ELF-1 (cell line): ENCODE measurements around the gene DOP1B.
"Not testable (repeated sequence)": the region's sequence is repeated elsewhere in the genome, so short reads cannot be mapped to it uniquely, and the experiment has no call there.

Source experiments
- DNase-seq: peaks from one replicate; pipeline ENCODE4 v3.0.0-alpha.2; 2016; ENCODE audit warnings: low read depth, low spot score

Gene DOP1B

DNA sequence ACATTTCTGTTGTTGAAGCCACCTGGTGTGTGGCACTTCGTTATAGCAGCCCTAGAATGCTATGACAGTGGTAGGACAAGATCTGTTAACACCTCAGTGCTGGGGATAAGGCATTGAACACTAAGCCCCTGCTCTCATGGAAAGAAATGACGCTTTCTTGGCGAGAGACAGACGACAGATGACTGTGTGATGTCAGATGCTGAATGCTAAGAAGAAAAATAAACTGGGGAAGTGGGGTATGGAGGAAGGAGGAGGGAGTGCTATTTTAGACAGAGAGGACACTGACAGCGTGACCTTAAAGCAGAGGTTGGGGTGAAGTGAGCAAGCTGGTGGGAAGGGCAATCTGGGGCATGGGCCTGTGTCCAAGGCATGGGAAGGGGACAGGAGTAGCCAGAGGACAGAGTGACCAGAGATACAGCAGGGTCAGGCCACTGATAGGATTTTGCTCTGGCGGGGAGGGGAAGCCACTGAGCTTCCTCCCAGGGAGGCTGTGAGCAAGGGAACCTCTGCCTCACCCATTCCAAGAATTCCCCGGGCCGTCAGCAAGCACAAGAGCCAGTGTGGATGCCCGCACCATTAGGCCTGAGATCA is 15.2 kb downstream of the DOP1B start:
- DNase-seq, result no peak

DNA sequence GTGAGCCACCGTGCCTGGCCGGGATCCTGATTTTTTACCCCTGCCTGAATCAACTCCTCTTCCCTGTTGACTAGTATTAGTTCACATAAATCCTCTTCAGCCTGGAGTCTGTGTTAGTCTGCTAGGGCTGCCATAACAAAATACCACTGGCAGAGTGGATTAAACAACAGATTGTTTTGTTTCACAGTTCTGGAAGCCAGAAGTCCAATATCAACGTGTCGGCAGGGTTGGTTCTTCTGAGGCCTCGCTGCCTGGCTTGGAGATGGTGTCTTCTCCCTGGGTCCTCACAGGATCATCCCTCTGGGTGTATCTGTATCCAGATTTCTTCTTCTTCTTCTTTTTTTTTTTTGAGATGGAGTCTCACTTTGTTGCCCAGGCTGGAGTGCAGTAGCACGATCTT is 18.2 kb downstream of the DOP1B start:
- no peak for DNase-seq

DNA sequence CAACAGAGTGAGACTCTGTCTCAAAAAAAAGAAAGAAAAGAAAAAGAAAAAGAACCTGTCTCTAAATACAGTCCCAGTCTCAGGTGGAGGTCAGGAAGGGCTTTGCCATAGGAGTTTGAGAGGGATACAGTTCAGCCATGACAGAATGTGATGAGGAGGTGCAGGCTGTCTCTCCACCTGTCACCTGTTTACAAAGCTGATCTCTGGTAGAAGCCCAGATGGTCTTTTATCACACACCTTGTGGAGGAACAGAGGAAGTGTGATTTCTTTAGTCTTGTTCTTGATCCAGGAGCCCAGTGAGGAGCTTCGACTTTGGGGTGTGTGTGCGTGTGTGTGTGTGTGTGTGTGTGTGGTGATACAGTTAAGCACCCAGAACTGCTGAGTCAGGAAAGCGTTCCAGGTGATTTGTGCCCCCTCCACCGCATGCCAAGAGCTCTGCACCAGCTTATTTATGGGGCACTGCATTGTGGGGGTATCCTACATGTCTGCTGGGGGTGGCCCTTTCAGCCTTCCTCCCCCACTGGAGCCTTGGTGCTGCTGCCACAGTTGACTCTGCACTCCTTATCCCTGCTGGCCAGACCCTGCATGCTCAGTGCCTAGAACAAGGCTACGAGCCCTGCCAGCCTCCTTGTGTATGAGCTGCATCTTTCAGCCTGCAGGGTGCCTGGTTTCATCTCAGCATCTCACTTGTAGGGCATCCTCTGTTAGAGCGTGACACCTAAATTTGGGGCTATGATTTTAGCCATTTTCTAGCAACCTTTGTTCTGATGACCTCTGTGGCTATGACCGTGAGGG is 19.3 kb downstream of the DOP1B start:
- no peak for DNase-seq

DNA sequence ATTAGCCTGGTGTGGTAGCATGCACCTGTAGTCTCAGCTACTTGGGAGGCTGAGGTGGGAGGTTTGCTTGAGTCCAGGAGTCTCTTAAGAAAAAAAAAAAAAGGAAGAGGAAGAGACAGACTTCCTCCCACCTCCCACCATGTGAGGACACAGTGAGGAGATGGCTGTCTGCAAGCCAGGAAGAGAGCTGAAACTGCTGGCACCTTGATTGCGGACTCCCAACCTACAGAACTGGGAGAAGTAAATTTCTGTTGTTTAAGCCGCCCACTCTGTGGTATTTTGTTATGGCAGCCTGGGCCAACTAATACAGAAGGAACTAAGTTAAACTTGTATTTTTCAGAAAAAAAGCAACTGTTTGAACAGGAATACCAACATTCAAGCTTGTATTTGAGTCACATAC is 21.7 kb downstream of the DOP1B start:
- DNase-seq, result no peak

DNA sequence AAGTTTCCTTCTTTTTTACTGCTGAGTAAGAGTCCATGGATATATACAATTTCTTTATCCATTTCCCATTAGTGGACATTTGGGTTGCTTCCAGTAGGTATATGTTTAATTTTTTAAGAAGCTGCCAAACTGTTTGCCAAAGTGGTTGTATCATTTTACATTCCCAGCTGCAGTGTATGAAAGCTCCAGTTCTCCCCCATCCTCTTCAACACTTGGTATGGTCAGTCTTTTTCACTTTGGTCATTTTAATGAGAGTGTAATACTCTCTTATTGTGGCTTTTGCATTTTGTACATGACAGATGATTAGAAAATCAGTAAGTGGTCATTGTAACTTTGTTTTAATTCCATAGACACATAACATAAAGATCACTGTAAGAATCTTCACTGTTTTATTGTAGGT is 22.5 kb downstream of the DOP1B start:
- DNase-seq, result no peak

DNA sequence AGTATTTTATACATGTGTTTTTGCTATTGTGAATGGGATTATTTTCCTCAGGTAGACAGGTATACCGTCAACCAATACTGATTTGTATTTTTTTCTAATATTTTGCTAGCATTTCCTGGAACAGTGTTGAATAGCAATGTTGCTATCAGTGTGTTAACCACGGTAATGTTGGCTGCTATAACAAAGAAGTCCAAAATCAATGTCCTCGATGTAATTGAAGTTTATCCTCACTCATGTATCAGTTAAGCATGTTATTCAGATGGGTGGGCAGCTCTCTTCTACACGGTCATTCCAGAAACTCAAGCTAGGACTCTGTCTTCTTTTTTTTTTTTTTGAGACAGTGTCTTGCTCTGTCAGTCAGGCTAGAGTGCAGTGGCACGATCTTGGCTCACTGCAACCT is 24.3 kb downstream of the DOP1B start:
- DNase-seq, result no peak

DNA sequence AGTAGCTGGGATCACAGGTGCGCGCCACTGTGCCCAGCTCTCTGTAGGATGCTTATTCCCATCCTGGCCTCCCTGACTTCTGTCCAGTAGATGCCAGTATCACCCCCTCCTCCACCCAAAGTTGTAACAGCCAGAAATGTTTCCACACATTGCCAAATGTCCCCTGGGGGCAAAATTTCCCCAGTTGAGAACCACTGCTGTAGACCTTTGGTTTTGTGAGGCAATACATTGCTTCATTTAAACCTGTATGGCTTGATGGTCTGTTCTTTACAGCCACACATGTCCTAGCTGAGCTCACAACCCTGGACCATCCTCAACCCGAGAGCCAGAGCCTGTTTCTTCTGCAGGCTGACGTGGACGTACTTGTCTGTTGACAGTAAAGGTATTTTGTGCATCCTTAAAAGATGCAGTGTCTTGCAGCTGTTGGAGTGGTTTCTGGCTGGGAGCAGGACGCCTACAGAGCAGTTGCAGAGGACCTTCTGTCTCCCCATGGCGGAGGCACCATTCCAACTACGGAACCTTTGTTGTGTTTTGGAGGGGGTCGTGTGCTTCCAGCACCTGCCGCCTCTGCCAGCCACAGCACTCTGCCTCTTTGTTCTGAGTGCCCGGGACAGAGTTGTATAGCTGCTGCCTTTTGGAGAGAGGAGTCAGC is 26.6 kb downstream of the DOP1B start:
- DNase-seq, result no peak

DNA sequence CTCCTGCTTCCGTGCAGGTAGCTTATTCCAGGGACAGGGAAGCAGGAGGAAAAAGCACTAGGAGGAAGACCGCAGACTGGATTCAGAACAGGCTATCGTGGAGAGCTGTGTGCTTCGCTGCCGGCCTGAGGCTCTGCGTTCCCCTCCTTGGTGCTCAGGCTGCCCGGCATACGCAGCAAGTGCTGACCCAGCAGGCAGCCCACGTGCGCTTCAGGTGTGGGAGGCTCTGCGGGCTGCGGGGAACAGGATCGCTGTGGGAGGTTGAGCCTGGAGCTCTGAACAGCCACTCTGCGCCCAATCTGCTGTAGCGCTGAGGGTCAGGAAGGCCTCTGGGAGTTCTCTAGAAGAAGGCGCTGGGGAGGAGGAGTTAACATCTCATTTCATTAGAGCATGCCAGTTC is 27.9 kb downstream of the DOP1B start:
- no peak for DNase-seq

DNA sequence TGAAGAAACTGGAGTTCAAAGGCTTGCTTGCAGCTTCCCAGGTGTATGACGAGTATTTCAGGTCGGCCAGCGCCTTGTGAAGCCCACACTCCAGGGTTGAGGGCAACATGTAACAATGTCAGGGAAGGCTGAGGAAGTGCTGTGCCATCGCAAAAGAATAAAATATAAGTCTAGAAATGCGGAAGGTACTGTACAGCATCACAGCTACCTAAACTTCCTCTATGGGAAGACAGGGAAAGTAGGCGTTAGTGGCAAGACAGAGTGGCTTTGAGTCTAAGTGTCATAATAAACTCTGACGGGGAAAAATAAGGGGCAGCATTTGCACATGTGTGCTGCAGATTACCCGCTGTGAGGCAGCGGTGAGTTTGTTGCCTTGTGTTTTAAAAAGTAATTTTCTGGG is 28.9 kb downstream of the DOP1B start:
- DNase-seq, result no peak

DNA sequence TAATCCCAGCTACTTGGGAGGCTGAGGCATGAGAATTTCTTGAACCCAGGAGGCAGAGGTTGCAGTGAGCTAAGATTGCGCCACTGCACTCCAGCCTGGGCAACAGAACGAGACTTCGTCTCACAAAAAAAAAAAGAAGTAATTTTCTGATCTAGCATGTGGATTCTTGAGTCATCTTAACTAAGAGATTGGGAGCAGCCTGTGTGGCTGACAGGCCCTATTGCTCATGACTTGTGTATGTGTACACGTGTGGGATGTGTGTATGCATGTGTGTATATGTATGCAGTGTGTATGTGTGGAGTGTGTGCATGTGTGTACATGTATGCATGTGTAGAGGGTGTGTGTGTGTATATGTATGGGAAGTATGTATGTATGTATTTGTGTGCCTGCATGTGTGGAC is 29.5 kb downstream of the DOP1B start:
- no peak for DNase-seq

DNA sequence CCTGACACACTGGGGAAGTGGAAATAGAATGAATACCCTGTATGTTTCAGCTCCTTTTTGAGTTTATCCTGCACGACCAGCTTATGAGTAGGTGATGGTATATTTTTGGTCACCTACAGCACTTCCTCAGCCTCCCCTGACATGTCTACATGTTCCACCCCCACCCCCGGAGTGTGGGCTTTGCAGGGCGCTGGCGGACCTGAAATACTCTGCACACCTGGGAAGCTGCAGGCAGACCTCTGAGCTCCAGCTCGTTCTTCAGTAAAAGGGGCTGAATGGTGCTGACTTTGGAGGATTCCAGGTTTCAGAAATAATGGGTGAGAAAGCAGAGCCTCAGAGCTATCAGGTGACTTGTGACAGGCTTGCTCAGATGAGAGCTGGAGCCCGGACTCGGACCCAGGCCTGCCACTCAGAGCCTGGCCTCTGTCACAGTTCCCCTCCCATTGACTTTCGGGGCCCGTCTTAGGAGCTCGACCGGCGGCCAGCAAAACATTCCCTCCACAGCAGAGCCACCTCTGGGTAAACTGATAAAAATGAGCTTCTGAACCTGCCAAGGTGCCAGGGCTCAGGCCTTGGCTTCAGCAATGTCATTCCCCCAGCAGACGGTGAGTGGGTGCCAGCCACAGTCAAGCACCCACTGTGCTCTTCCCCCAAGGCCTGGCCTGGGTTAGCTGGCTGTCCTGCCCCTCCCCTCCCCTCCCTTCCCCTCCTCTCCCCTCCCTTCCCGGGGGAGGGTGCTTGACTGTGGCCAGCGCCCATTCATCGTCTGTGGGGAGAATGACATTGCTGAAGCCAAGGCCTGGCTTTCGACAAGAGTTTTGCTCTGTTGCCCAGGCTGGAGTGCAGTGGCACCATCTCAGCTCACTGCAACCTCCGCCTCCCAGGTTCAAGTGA is 30.1 kb downstream of the DOP1B start:
- DNase-seq, result no peak

DNA sequence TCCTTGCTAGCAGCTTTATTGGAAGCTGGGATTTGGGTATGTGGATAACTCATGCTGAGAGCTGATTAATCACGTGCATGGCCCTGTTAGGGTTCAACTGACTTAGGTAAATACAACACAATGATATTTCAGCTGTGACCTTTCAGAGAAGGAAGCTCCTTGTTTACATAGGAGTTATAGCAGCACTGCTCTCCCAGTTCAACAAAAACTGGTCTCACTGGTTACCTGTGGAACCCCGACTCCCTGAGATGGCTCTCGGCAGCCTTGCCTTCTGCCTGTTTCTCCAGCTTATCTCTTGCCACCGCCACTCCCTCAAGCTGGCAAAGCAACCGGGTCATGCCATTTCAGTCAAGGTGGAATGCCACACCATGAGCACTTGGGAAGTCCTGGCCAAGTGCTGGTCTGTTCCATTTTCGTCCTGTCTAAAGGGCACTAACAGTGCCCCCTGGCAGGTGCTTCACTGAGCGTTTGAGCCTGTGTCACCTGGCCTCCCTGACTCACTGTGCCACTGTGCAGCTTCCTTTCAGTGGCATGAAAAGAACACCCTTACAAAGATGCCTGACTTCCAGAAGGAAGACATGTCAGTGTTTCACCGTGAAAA is 31.6 kb downstream of the DOP1B start:
- no peak for DNase-seq

DNA sequence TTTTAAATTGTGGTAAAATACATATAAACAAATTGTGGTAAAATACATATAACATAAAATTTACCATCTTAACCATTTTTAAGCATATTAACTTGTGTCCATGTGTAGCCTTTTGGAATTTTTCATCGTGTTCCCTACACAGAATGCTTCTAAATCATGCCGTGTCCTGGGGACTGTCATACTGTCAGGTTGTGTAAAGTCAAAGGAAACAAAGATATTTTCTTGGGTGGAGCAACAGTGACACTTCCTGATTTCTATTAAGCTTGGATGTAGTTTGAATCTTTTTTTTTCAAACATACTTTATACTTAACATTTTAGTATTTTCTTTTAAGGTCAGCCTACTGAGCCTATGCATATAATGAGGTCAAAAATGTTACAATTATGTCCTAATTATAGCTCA is 32.3 kb downstream of the DOP1B start:
- DNase-seq, result no peak

DNA sequence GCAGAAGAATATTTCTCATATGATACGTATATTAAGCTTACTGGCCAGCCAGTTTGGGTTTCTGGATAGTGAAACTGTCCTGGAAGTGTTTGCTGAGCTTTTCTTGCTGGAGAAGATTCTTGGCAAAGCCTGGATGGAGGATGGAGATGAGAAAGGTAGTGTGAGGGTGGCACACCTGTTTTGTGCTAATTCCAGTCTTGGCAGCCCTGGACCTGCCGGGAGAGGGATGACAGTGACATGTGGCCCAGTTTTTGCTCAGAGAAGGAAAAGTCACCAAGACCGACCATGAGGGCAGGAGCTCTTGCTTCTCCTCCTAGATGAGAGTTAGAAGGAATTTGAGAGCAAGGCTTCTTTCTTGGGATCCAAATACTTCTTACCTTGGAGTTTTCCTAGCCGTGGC is 34.1 kb downstream of the DOP1B start:
- no peak for DNase-seq

DNA sequence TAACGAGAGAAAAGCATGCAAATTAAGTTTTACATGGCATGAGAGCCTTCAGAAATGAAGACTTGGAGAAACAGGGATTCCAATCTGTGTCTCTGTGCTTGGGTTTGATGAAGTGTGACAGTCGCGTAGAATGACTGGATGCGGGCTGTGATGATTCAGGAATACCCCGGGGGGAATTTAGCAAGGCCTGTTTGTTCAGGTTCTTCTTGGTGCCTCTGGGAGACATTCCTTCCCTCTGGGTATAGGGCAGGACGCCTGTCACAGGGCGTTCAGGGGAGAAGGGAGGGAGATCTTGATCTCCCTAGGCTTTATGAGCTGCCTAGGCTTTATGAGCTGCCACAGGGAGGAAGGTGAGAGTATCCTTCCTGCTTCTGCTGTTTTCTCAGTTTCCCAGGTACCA is 36.6 kb downstream of the DOP1B start:
- DNase-seq, result peak; percentile 87

DNA sequence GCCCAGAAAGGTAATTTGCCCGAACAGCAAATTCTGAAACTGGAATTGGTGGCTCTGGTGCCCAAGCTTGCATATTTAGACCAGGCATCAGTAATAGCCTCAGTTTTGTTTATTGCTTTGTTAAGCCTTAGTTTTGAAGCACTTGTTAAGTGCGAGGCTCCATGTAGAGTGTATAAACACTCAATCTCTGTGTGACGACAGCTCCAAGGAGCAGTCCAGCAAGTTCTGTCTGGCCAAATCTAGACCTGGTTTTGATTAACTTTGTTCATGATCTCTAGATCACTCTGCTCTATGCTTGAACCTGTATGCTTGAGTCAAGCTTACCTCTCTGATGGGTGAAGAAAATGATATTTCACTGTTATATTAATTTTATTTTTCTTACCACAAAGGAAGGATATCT is 37.4 kb downstream of the DOP1B start:
- no peak for DNase-seq

DNA sequence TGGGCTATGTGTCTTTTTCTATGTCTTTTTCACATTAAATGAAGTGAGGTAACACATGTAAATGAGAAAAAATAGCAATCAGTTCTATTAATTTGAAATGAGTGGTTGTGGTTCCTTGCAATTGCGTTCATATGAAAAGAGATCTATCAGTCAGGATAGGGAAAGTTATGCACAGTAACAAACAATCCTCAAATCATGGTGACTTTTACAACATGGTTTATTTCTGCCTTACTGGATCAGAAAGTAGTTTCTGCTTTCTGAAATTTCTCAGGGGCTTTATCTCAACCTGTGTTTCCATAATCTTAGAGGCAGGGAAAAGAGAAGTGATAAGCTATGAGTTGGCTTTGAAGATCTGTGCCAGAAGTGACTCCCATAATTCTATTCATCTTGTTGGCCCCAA is 39.0 kb downstream of the DOP1B start:
- no peak for DNase-seq

DNA sequence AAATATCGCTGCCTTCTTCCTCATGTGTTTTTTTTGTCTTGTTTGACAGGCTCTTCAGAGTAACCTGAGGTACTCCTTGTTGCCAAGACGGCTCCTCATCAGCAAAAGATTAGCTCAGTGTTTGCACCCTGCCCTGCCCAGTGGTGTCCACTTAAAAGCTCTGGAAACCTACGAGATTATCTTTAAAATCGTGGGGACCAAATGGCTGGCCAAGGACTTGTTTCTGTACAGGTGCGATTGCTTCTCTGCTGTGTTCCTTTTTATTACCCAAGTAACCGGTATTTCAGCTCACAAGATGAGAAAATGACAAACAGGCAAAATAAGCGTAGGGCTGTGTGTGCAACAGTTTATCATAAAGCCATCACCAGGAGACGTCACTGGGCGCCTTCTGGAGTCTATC is 42.4 kb downstream of the DOP1B start:
- no peak for DNase-seq

DNA sequence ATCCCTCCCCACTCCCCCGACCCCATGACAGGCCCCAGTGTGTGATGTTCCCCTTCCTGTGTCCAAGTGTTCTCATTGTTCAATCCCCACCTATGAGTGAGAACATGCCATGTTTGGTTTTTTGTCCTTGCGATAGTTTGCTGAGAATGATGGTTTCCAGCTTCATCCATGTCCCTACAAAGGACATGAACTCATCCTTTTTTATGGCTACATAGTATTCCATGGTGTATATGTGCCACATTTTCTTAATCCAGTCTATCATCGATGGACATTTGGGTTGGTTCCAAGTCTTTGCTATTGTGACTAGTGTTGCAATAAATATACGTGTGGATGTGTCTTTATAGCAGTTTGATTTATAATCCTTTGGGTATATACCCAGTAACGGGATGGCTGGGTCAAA is 43.0 kb downstream of the DOP1B start:
- DNase-seq, result not testable (repeated sequence)

DNA sequence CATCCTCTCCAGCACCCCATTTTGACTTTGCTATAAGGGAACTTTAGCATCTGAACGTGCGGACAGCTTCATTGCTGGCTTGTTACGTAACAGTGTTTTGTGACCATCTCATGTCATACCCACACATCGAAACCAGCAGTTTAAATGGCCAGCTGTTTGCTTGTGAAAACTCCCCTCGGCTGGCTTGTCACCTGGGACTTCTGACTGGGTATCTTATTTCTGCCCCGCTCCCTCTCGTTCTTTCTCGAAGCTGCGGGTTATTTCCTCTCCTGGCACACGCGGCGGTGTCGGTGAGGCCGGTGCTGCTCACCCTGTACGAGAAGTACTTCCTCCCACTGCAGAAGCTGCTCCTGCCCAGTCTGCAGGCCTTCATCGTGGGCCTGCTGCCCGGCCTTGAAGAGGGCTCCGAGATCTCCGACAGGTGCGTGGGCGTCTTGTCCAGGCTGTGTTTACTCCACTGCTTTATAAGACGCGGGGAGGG is 43.5 kb downstream of the DOP1B start:
- DNase-seq, result no peak

DNA sequence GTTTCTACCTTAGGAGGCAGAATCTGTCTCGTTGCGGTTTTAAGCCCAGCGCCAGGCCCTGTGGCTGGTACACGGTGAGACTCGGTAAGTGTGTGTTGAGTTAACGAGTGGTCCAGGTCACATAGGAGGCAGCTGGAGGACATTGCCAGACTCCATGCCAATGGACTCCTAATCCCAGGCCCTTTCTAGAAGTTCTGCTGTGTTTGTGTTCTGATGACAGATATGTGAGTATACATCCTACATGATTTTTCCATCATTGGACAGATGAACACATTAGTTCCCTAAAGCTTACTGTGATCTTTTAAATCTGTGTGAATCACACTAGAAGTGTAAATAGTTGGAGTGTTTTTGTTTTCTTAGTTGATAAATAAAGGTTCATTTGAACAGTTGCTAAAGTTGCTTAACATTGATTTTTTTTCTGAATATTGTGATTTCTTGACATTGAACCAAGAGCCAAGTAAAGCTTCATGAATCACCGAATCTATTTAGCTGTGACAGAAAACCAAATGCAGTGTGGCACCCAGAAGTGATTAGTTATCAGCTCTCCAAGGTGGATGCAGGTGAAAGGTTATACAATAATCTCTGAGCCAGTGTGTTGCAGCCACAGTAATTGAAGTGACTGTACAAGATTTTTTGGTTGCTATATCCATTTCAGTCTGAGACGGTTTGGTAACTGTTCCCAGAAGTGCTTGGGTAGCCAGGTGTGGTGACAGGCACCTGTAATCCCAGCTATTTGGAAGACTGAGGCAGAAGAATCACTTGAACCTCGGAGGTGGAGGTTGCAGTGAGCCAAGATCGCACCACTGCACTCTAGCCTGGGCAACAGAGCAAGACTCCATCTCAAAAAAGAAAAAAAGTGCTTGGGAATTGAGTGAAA is 46.3 kb downstream of the DOP1B start:
- no peak for DNase-seq
